Measurements from ENCODE around the gene DNMT3B.

The DNMT3B gene

GRCh38 chr20:32823737-32824588 lies 61.8 kb downstream of the DNMT3B start:
- no peak for DNase-seq (ENCODE audit: low spot score)

- DNase-seq (ENCODE audit: low spot score) = no peak
These were observed 66.0 kb downstream of the DNMT3B start for GRCh38 chr20:32828029-32828680.

GRCh38 chr20:32829311-32830005 lies 67.3 kb downstream of the DNMT3B start:
- no peak for DNase-seq (ENCODE audit: low spot score)

DNA sequence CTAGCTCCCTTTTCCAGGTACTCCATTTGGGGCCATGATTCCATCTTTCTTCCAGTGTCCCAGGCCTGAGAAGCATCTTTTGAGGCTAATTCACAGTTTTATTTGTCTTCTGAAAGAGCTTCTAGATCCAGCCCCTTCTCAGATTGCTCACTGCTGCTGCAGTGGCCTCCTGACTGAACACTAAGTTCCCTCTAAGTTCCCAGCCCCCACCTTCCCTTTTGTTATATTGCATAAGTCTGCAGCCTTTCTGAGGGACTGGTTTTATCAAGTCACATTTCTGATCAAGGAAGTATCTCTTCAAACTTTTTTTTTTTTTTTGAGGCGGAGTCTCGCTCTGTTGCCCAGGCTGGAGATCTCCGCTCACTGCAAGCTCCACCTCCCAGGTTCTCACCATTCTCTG lies 68.3 kb downstream of the DNMT3B start:
- DNase-seq (ENCODE audit: low spot score) = no peak

GRCh38 chr20:32831982-32832381 lies 69.8 kb downstream of the DNMT3B start:
- DNase-seq (ENCODE audit: low spot score) = no peak

DNA sequence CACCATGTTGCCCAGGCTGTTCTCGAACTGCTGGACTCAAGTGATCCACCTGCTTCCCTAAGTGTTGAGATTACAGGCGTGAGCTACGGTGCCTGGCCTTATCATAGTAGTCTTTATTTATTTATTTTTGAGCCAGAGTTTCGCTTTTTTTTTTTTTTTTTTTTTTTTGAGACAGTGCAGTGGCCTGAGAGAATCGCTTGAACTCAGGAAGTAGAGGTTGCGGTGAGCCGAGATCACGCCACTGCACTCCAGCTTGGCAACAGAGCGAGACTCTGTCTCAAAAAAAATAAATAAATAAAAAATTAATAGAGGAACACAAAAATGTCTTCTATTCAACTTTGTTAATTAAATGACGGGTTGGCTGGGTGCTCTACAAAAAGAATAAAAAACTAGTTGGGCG lies 70.5 kb downstream of the DNMT3B start:
- DNase-seq (ENCODE audit: low spot score) = no peak

- DNase-seq (ENCODE audit: low spot score) = no peak
These were observed 72.8 kb downstream of the DNMT3B start for GRCh38 chr20:32834972-32835371.

GRCh38 chr20:32837157-32837556 lies 75.0 kb downstream of the DNMT3B start:
- DNase-seq (ENCODE audit: low spot score) = no peak

DNA sequence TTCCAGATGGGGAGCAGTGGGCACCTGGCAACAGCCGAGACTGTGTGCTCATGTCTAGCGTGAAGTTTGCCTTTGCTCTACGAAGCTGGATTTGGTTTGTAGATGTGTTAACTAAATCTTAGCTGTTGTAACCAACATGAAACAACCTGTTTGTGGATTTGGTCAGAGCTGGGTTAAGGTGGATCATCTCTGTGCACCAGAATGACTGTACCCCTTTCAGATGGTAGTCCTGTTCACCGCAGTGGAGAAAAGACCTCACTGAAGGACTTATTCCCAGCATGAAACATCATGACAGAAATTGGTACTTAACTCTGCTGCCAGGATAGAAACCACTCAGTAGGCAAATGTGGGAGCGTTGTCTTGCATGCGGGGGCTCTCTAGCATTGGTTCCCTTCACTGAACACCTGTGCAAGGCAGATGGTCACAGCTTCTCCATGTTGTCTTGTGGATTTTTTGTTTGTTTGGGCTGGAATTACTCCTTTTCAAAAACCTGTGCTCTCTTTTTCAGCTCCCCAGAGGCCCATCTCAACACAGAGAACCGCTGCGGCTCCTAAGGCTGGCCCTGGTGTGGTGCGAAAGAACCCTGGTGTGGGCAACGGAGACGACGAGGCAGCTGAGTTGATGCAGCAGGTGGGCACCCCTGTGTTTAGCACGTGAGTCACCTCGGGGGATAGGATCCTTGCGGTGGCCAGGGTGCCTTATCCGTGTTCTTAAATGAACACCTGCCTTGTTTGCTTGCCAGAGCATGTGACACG lies 77.2 kb downstream of the DNMT3B start:
- DNase-seq (ENCODE audit: low spot score) = no peak

DNA sequence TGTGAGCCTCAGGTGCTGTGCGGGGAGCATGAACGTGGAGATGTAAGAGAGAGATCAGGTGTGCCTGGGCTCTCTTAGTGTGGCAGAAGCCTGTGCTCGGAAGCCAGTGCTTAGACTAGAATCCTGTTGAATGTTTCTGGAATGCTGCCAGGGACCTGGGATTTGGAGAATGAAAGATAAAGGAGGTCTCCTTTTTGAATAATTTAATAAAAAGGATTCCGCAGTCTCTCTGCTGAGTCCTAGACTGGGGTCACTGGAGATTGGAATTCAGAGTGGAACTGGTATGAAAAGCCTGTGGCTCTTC lies 77.7 kb downstream of the DNMT3B start:
- no peak for DNase-seq (ENCODE audit: low spot score)

DNA sequence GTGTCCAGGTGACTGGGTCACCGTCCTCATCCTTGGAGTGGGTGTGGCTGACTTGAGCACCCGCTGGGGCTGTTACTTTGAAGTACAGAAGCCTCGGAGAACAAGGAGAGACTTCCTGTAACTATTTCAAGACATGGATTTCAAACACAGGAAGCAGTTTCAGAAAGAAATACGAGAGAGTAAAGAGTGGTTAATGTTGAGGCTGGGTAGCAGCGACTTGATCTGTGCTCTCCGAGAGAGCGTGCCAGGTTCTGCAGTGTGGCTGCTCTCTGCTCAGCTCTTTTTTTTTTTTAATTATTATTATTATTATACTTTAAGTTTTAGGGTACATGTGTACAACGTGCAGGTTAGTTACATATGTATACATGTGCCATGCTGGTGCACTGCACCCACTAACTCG lies 79.0 kb downstream of the DNMT3B start:
- DNase-seq (ENCODE audit: low spot score) = no peak

DNA sequence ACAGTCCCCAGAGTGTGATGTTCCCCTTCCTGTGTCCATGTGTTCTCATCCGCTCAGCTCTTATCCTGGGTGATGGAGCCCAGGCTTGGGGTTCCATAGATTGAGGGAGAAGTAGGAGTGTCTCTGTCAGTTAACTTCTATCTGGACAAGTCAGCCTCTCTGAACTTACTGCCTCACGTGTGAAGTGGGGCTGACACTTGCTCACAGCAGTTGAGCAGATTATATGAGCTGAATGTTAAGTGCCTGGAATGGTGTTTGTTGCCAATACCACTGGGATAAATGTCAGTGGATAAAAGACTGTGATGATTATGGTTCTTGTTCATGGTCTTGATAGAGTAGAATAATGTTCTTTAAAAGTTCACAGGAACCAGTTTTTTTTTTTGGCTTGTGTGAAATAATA lies 79.4 kb downstream of the DNMT3B start:
- DNase-seq (ENCODE audit: low spot score) = no peak

- DNase-seq (ENCODE audit: low spot score) = no peak
These were observed 80.7 kb downstream of the DNMT3B start for GRCh38 chr20:32842688-32843524.

DNA sequence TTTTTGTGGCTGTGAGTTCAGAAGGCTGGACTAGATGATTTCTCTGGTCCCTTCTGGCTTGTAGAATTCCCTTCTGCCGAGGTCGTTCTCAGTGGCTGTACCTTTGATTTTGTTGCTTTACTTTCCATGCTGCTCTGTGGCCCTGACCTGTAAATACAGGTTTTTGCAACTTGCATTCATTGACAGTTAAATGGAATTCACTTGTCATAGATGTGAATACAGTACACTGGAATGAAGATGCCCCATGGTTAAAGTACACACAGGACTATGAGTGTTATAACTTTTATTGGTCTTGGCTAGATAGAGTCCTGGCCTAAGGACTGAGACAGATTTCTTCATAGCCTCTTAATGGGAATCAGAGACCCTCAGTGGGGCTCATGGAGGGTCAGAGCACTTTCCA lies 83.6 kb downstream of the DNMT3B start:
- no peak for DNase-seq (ENCODE audit: low spot score)

DNA sequence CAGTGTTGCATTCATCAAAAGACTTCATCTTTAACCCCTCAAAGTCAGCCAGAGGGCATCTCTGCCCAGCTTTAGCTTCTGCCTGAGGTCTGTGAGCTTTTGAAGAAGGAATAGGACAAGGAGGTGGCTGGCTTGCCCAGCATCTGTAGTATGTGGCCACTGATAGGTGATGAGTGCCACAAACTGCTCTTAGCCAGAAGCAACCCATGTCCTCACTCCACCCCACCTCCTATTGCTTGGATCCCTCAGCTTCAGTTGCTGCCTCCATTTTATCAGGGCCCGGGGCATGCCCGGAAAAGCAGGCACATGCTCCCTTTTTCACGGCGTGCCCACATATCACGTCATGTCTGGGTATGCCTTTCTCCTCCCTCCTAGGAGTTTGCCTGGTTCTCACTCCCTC lies 84.7 kb downstream of the DNMT3B start:
- no peak for DNase-seq (ENCODE audit: low spot score)

- no peak for DNase-seq (ENCODE audit: low spot score)
These were observed 85.8 kb downstream of the DNMT3B start for GRCh38 chr20:32847964-32848363.

GRCh38 chr20:32848846-32849245 lies 86.7 kb downstream of the DNMT3B start:
- DNase-seq (ENCODE audit: low spot score) = no peak

DNA sequence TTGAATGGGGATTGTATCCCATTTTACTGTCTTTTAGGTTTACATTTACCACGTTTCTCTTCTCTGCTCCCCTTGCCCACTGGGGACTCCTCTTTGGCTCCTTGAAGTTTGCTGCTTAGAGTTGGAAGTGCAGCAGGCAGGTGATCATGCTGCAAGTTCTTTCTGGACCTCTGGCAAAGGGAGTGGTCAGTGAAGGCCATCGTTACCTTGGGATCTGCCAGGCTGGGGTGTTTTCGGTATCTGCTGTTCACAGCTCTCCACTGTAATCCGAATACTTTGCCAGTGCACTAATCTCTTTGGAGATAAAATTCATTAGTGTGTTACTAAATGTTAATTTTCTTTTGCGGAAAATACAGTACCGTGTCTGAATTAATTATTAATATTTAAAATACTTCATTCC lies 87.4 kb downstream of the DNMT3B start:
- no peak for DNase-seq (ENCODE audit: low spot score)

- no peak for DNase-seq (ENCODE audit: low spot score)
These were observed 93.2 kb downstream of the DNMT3B start for GRCh38 chr20:32855387-32855786.

DNA sequence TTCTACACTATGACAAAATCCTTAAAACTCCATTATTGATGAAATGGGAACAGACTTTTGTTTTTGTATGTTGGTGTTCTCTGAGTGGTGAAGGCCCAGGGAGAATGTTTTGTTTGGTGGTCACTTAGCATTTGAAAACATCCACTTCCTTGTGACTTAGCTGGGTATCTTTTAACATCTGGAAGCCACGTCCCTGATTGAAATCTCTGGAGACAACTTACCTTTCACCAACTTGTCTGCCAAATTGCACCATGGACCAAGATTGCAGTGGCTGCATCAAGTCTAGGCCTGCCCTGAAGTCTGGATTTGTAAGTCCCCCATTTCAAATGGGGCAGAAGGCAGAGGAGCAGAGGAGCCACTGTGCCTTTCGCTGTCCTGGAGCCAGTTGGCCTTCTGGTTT lies 96.0 kb downstream of the DNMT3B start:
- DNase-seq (ENCODE audit: low spot score) = no peak
